Prostate gland (tissue), 2 donors: ENCODE results near the gene TGFBR1.

Source experiments
- CTCF ChIP-seq, 4 experiments: fragments of 200-600 bp in 2 of 4; fragments of 450-650 bp in 2 of 4; sonication (generic) in 2 of 4; IDR thresholded peaks; 1 replicate in 3 of 4; 2 replicates in 1 of 4; pipeline ENCODE4 v1.5.1; 2016 to 2019; ENCODE audit warnings: antibody characterized with exemption in 4 of 4, mild to moderate bottlenecking in 2 of 4, moderate library complexity in 2 of 4
- POLR2AphosphoS5 ChIP-seq: sonication (generic); formaldehyde crosslinking; IDR thresholded peaks from one replicate; pipeline ENCODE4 v1.6.1; 2017; ENCODE audit warnings: antibody characterized with exemption

- TF ChIP-seq CTCF (IDR thresholded peaks at IDR 0.05) (no peak), POLR2AphosphoS5 (no peak)
Observed at GRCh38 chr9:99109522-99109921, 4.6 kb downstream of the TGFBR1 start.
